Measurements from ENCODE around the gene DNASE1L1.

Gene DNASE1L1

DNA sequence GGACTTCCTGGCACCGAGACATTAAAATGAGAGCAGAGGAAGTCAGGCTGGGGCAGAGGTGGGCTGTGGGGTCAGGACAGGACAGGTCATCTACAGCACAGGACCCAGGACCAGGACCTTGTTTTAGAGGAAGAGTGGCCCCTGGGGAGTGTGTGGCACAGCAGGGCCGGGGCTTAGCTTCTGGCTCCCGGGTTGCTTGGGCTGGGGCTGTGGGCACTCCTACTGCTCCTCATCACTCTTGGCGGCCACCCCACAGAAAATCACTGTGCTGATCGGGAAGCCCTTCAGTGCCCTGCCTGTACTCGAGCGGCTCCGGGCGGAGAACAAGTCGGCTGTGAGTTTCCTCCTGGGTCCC, 11.3 kb upstream of the DNASE1L1 start:
- Histone ChIP-seq H3K9me3 (ENCODE audit: control insufficient read depth in 1 of 2, low read length in 2 of 2) (no peaks in the 10 kb centered on the region), H3K27ac (ENCODE audit: low read length) (no peak overlapping the region), H3K27me3 (ENCODE audit: low read depth, low read length) (no peaks in the 10 kb centered on the region), H3K36me3 (ENCODE audit: control insufficient read depth in 1 of 2, insufficient read depth in 2 of 2, low read length in 2 of 2) (peaks cover 0 to 8% of the 10 kb centered on the region in 2 donors), H3K4me3 (ENCODE audit: low read depth in 1 of 2, low read length in 2 of 2) (no peak overlapping the region), H3K4me1 (ENCODE audit: control insufficient read depth in 1 of 2, insufficient read depth in 2 of 2, low read length in 2 of 2) (no peaks in the 10 kb centered on the region)

DNA sequence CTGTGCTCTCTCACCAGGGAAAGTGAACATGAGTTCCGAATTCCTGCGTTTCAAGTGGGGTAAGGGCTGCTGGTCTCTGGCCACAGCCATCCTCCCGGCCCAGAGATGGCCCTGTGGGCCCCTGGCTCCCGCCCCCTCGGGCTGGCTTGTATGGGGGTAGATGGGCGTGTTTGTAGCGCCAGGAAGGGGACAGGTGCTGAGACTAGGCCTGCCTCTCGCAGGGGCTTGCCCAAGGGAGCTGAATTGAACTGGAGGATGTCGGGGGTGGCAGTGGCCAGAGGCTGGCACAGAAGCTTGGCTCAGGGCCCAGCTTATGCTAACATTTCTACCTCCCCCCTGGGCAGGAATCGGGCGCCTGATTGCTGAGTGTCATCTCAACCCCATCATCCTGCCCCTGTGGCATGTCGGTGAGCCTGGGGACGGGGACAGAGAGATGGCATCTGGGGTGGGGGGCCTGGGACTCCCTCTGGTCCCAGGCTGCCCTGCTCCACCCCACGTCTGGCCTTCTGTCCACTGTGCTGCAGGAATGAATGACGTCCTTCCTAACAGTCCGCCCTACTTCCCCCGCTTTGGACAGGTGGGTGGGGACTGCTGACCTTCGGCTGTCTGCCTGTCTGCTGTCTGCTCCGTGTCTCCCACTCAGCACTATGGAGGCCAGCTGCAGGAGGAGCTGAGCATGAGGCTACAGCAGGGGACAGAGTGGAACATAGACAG, 10.8 kb upstream of the DNASE1L1 start:
- H3K9me3 ChIP-seq (ENCODE audit: control insufficient read depth in 1 of 2, low read length in 2 of 2) = no peaks in the 10 kb centered on the region
- no peak overlapping the region for H3K27ac ChIP-seq (ENCODE audit: low read length)
- no peaks in the 10 kb centered on the region for H3K4me1 ChIP-seq (ENCODE audit: control insufficient read depth in 1 of 2, insufficient read depth in 2 of 2, low read length in 2 of 2)
- H3K27me3 ChIP-seq (ENCODE audit: low read depth, low read length) = no peaks in the 10 kb centered on the region
- H3K36me3 ChIP-seq (ENCODE audit: control insufficient read depth in 1 of 2, insufficient read depth in 2 of 2, low read length in 2 of 2) = peaks cover 0 to 8% of the 10 kb centered on the region in 2 donors
- no peak overlapping the region for H3K4me3 ChIP-seq (ENCODE audit: low read depth in 1 of 2, low read length in 2 of 2)

DNA sequence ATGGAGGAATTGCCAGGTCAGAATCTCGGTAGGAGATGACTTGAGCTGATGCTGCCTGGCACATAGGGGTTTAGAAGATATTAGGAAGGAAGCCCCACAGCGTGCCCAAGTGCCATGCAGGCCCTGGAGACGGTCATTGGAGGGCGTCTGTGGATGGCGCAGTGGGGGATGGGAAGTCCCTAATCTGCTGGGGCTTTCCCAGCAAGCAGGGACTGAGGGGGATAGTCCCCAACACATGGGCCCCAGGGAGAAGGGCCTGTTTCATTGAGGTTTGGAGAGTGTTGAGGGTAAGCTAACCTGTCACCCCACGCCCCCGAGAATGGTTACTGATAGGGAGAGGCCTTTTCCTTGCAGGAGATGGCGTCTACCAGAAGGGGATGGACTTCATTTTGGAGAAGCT, 10.1 kb upstream of the DNASE1L1 start:
- H3K27me3 ChIP-seq (ENCODE audit: low read depth, low read length) = no peaks in the 10 kb centered on the region
- H3K9me3 ChIP-seq (ENCODE audit: control insufficient read depth in 1 of 2, low read length in 2 of 2) = no peaks in the 10 kb centered on the region
- H3K4me1 ChIP-seq (ENCODE audit: control insufficient read depth in 1 of 2, insufficient read depth in 2 of 2, low read length in 2 of 2) = no peaks in the 10 kb centered on the region
- H3K36me3 ChIP-seq (ENCODE audit: control insufficient read depth in 1 of 2, insufficient read depth in 2 of 2, low read length in 2 of 2) = peaks cover 0 to 8% of the 10 kb centered on the region in 2 donors
- no peak overlapping the region for H3K4me3 ChIP-seq (ENCODE audit: low read depth in 1 of 2, low read length in 2 of 2)
- H3K27ac ChIP-seq (ENCODE audit: low read length) = no peak overlapping the region

DNA sequence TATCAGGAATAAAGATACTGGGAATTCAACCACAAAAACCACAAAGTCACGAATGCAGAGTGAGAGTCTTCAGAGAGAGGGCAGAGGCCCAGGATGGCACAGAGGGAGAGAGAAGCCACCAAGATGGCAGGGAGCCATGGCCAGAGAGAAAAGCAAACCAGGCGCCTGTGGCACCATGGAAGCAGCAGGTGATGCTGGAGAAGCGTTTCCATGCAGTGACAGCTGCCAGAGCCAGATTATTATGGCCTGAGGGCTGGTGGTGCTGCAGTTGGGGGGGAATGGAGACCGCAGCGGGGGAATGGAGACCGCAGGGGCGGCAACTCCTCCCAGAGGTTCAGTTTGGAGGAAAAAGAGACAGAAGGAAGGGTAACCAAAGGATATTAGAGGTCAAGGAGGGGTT, 8.1 kb upstream of the DNASE1L1 start:
- Histone ChIP-seq H3K4me3 (ENCODE audit: low read depth in 1 of 2, low read length in 2 of 2) (no peak overlapping the region), H3K4me1 (ENCODE audit: control insufficient read depth in 1 of 2, insufficient read depth in 2 of 2, low read length in 2 of 2) (peaks cover 0 to 5% of the 10 kb centered on the region in 2 donors), H3K36me3 (ENCODE audit: control insufficient read depth in 1 of 2, insufficient read depth in 2 of 2, low read length in 2 of 2) (peaks cover 0 to 11% of the 10 kb centered on the region in 2 donors), H3K27ac (ENCODE audit: low read length) (no peak overlapping the region), H3K27me3 (ENCODE audit: low read depth, low read length) (no peaks in the 10 kb centered on the region), H3K9me3 (ENCODE audit: control insufficient read depth in 1 of 2, low read length in 2 of 2) (no peaks in the 10 kb centered on the region)

DNA sequence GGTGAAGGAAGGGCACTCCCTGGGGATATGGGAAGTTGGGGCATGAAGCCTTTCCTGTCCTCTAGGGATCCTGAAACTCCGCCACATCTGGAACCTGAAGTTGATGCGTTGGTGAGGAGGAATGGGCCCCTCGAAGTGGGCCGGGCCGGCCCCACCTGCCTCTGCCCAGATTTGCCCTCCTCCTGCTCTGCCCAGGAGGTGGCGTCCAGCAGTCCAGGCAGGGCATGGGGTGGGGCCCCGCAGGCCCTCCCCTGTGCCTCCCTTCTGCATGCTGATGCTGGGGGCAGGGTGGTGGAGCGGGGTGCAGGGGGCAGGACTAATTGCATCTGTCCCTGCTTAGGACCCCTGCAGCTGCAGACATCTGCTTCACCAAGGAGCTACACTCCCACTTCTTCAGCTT, 4.1 kb upstream of the DNASE1L1 start:
- peaks cover 0 to 5% of the 10 kb centered on the region in 2 donors for H3K4me1 ChIP-seq (ENCODE audit: control insufficient read depth in 1 of 2, insufficient read depth in 2 of 2, low read length in 2 of 2)
- H3K9me3 ChIP-seq (ENCODE audit: control insufficient read depth in 1 of 2, low read length in 2 of 2) = no peaks in the 10 kb centered on the region
- H3K36me3 ChIP-seq (ENCODE audit: control insufficient read depth in 1 of 2, insufficient read depth in 2 of 2, low read length in 2 of 2) = peaks cover 0 to 3% of the 10 kb centered on the region in 2 donors
- no peak overlapping the region for H3K27ac ChIP-seq (ENCODE audit: low read length)
- H3K4me3 ChIP-seq (ENCODE audit: low read depth in 1 of 2, low read length in 2 of 2) = no peak overlapping the region
- no peaks in the 10 kb centered on the region for H3K27me3 ChIP-seq (ENCODE audit: low read depth, low read length)

DNA sequence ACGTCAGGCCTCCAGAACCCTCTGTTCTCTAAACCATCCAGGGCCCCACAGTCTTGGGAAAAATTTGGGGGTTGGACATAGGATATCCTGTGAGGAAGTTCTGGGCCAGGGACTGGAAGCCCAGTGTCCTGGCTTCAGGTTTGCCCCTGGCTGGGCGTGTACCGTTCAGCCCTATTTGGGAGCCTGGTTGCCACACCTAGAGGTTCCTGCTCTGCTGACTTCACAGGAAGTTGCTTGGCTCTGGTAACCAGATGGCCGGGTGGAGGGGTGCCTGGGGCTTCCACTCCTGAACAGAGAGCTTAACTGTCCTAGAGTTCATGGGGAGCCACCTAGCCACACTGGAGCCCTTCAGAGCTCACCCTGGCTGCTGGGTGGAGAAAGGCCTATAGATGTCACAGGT, 3.4 kb upstream of the DNASE1L1 start:
- Histone ChIP-seq H3K4me1 (ENCODE audit: control insufficient read depth in 1 of 2, insufficient read depth in 2 of 2, low read length in 2 of 2) (peaks cover 0 to 5% of the 10 kb centered on the region in 2 donors), H3K27me3 (ENCODE audit: low read depth, low read length) (no peaks in the 10 kb centered on the region), H3K4me3 (ENCODE audit: low read depth in 1 of 2, low read length in 2 of 2) (peak overlapping the region; percentile 53 to 75), H3K27ac (ENCODE audit: low read length) (peak overlapping the region; percentile 63), H3K36me3 (ENCODE audit: control insufficient read depth in 1 of 2, insufficient read depth in 2 of 2, low read length in 2 of 2) (peaks cover 0 to 3% of the 10 kb centered on the region in 2 donors), H3K9me3 (ENCODE audit: control insufficient read depth in 1 of 2, low read length in 2 of 2) (no peaks in the 10 kb centered on the region)

DNA sequence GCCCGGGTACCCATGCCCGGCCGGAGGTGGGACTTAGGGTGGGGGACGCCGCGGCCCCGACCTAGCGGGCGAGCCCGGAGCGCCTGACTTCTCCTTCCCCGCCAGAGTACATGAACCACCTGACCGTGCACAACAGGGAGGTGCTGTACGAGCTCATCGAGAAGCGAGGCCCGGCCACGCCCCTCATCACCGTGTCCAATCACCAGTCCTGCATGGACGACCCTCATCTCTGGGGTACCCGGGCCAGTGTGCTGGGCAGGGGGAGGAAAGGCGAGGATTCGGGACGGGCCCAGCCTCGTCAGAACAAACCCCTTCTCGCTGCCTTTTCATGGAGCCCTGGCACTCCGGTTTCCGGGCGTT, 2.9 kb upstream of the DNASE1L1 start:
- no peaks in the 10 kb centered on the region for H3K27me3 ChIP-seq (ENCODE audit: low read depth, low read length)
- H3K4me3 ChIP-seq (ENCODE audit: low read depth in 1 of 2, low read length in 2 of 2) = peak overlapping the region; percentile 53 to 75
- no peaks in the 10 kb centered on the region for H3K9me3 ChIP-seq (ENCODE audit: control insufficient read depth in 1 of 2, low read length in 2 of 2)
- H3K27ac ChIP-seq (ENCODE audit: low read length) = peak overlapping the region; percentile 63
- peaks cover 0 to 3% of the 10 kb centered on the region in 2 donors for H3K36me3 ChIP-seq (ENCODE audit: control insufficient read depth in 1 of 2, insufficient read depth in 2 of 2, low read length in 2 of 2)
- peaks cover 0 to 5% of the 10 kb centered on the region in 2 donors for H3K4me1 ChIP-seq (ENCODE audit: control insufficient read depth in 1 of 2, insufficient read depth in 2 of 2, low read length in 2 of 2)

DNA sequence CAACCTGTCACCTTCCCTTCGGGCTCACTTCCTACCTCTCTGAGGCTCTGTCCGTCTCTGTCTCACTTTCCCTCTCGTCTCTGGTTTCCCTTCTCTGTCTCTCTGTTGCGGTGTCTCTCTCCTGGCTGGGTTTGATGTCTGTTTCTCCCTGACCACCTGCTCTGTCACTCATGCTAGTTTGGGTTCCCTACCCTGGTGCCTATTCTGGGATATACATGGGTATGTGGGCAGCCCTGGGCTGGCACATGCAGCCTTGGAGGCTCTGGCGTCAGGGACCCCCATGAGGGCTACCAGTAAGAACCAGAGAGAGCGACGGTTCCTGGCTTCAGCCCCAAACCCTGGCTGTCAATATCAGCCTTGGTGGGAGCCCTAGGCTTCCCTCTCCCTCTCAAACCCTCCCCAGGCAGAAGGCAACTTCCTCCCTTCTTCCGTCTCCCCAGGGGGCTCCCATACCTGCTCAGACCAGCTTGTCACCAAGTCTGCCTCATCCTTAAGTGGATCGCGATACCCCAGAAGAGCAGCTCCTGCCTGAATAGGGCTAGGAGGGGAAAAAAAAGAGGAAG, 314 bp downstream of the DNASE1L1 start:
- peaks cover 0 to 5% of the 10 kb centered on the region in 2 donors for H3K4me1 ChIP-seq (ENCODE audit: control insufficient read depth in 1 of 2, insufficient read depth in 2 of 2, low read length in 2 of 2)
- H3K36me3 ChIP-seq (ENCODE audit: control insufficient read depth in 1 of 2, insufficient read depth in 2 of 2, low read length in 2 of 2) = peaks cover 0 to 3% of the 10 kb centered on the region in 2 donors
- H3K4me3 ChIP-seq (ENCODE audit: low read depth in 1 of 2, low read length in 2 of 2) = peak overlapping the region; percentile 44 to 45
- H3K27me3 ChIP-seq (ENCODE audit: low read depth, low read length) = no peaks in the 10 kb centered on the region
- no peaks in the 10 kb centered on the region for H3K9me3 ChIP-seq (ENCODE audit: control insufficient read depth in 1 of 2, low read length in 2 of 2)
- H3K27ac ChIP-seq (ENCODE audit: low read length) = peak overlapping the region; percentile 60

DNA sequence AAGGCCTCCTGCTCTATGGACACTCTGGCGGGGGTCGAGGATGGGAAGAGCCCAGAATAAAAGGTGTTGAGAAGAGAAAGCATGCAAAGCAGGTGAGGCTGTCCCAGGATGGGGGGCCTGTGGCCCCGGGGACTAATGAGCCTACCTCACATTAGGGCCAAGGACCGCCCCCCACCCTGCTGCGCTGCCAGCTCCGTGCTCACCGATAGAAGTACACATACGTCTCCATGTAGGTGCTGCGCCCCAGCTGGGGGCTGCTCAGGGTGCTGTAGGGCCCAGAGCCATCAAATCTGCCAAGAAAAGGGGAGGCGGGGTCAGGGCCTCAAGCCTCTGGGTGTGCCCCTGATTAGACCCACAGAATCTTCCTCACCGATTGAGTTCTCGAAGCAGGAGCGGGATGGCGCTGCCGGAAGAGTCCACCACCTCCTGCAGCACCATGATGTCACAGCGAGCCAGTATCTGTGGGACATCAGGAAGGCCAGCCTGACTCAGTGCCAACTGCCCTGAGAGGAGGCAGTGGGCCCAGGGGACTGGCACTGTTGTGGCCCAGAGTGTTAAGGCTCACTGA, 4.3 kb downstream of the DNASE1L1 start:
- H3K36me3 ChIP-seq (ENCODE audit: control insufficient read depth in 1 of 2, insufficient read depth in 2 of 2, low read length in 2 of 2) = peaks cover 4 to 12% of the 10 kb centered on the region in 2 donors
- no peak overlapping the region for H3K27ac ChIP-seq (ENCODE audit: low read length)
- no peaks in the 10 kb centered on the region for H3K9me3 ChIP-seq (ENCODE audit: control insufficient read depth in 1 of 2, low read length in 2 of 2)
- H3K27me3 ChIP-seq (ENCODE audit: low read depth, low read length) = no peaks in the 10 kb centered on the region
- H3K4me1 ChIP-seq (ENCODE audit: control insufficient read depth in 1 of 2, insufficient read depth in 2 of 2, low read length in 2 of 2) = peaks cover 2 to 9% of the 10 kb centered on the region in 2 donors
- no peak overlapping the region for H3K4me3 ChIP-seq (ENCODE audit: low read depth in 1 of 2, low read length in 2 of 2)

DNA sequence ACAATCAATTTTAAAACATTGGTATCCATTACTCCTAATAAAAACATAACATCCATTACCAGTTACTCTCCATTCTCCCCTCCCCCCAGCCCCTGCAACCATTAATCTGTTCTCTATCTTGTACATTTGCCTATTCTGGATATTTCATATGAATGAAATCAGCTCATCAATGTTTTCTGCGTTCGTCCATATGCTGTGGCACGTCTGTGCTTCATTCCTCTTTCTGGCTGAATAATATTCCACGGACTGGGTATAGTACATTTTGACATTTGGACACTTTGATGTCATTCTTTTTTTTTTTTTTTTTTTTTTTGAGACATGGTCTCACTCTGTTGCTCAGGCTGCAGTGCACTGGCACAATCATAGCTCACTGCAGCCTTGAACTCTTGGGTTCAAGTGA, 5.2 kb downstream of the DNASE1L1 start:
- no peaks in the 10 kb centered on the region for H3K9me3 ChIP-seq (ENCODE audit: control insufficient read depth in 1 of 2, low read length in 2 of 2)
- H3K4me3 ChIP-seq (ENCODE audit: low read depth in 1 of 2, low read length in 2 of 2) = no peak overlapping the region
- H3K4me1 ChIP-seq (ENCODE audit: control insufficient read depth in 1 of 2, insufficient read depth in 2 of 2, low read length in 2 of 2) = peaks cover 2 to 12% of the 10 kb centered on the region in 2 donors
- H3K27me3 ChIP-seq (ENCODE audit: low read depth, low read length) = no peaks in the 10 kb centered on the region
- H3K27ac ChIP-seq (ENCODE audit: low read length) = no peak overlapping the region
- peaks cover 12 to 18% of the 10 kb centered on the region in 2 donors for H3K36me3 ChIP-seq (ENCODE audit: control insufficient read depth in 1 of 2, insufficient read depth in 2 of 2, low read length in 2 of 2)

DNA sequence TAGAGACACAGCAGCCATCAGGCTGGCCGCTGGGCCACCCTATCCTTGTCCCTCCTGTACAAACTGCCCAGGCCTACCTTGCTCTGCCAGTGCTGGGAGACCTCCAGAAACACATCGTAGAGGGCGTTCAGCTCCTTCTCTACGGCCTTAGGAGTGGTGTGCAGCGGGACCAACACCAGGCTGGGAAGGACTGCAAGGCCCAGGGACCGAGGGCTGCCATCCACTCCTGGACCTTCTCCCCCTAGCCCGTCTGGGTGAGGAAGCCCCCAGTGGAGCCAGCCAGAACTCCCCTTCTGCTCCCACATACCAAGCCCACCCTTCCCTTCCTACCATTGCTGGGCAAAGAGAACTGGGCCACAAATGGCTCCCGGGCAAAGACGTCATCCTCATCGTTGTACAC, 5.9 kb downstream of the DNASE1L1 start:
- Histone ChIP-seq H3K27me3 (ENCODE audit: low read depth, low read length) (no peaks in the 10 kb centered on the region), H3K27ac (ENCODE audit: low read length) (no peak overlapping the region), H3K9me3 (ENCODE audit: control insufficient read depth in 1 of 2, low read length in 2 of 2) (no peaks in the 10 kb centered on the region)

More for the DNA sequence above, 5.9 kb downstream of the DNASE1L1 start:
- H3K4me3 ChIP-seq (ENCODE audit: low read depth in 1 of 2, low read length in 2 of 2) = no peak overlapping the region
- peaks cover 2 to 12% of the 10 kb centered on the region in 2 donors for H3K4me1 ChIP-seq (ENCODE audit: control insufficient read depth in 1 of 2, insufficient read depth in 2 of 2, low read length in 2 of 2)
- peaks cover 12 to 18% of the 10 kb centered on the region in 2 donors for H3K36me3 ChIP-seq (ENCODE audit: control insufficient read depth in 1 of 2, insufficient read depth in 2 of 2, low read length in 2 of 2)
